ENCODE results near the gene COL23A1.

COL23A1 gene

GRCh38 chr5:178532236-178532635 is 58.0 kb downstream of the COL23A1 start:
- DNase-seq (ENCODE audit: low spot score), result no peak

GRCh38 chr5:178531786-178532185 is 58.4 kb downstream of the COL23A1 start:
- DNase-seq (ENCODE audit: low spot score), result no peak

- no peak for DNase-seq (ENCODE audit: low spot score)
These were observed 59.7 kb downstream of the COL23A1 start for GRCh38 chr5:178530526-178530925.

GRCh38 chr5:178529080-178529479 is 61.1 kb downstream of the COL23A1 start:
- no peak for DNase-seq (ENCODE audit: low spot score)

- no peak for DNase-seq (ENCODE audit: low spot score)
These were observed 62.5 kb downstream of the COL23A1 start for GRCh38 chr5:178527458-178528307.

GRCh38 chr5:178526773-178527457 is 63.3 kb downstream of the COL23A1 start:
- DNase-seq (ENCODE audit: low spot score), result no peak

- DNase-seq (ENCODE audit: low spot score), result no peak
These were observed 64.1 kb downstream of the COL23A1 start for GRCh38 chr5:178525906-178526732.

GRCh38 chr5:178524093-178524882 is 65.9 kb downstream of the COL23A1 start:
- DNase-seq (ENCODE audit: low spot score), result no peak

- no peak for DNase-seq (ENCODE audit: low spot score)
These were observed 67.8 kb downstream of the COL23A1 start for GRCh38 chr5:178522361-178522760.

GRCh38 chr5:178520851-178521250 is 69.3 kb downstream of the COL23A1 start:
- DNase-seq (ENCODE audit: low spot score), result no peak

GRCh38 chr5:178519804-178520203 is 70.4 kb downstream of the COL23A1 start:
- DNase-seq (ENCODE audit: low spot score), result no peak

GRCh38 chr5:178519155-178519554 is 71.0 kb downstream of the COL23A1 start:
- DNase-seq (ENCODE audit: low spot score), result no peak

- no peak for DNase-seq (ENCODE audit: low spot score)
These were observed 73.5 kb downstream of the COL23A1 start for GRCh38 chr5:178516504-178517235.

- no peak for DNase-seq (ENCODE audit: low spot score)
These were observed 74.3 kb downstream of the COL23A1 start for GRCh38 chr5:178515776-178516503.

GRCh38 chr5:178514851-178515418 is 75.3 kb downstream of the COL23A1 start:
- DNase-seq (ENCODE audit: low spot score), result no peak

GRCh38 chr5:178511172-178511571 is 79.0 kb downstream of the COL23A1 start:
- DNase-seq (ENCODE audit: low spot score), result no peak

GRCh38 chr5:178509491-178510057 is 80.6 kb downstream of the COL23A1 start:
- DNase-seq (ENCODE audit: low spot score), result no peak

- no peak for DNase-seq (ENCODE audit: low spot score)
These were observed 82.9 kb downstream of the COL23A1 start for GRCh38 chr5:178507151-178507932.
